H9 (cell line): ENCODE measurements around the gene CCDC149. TPM values are rescaled to one million over a fixed set of nuclear protein-coding genes. Genes with fewer than 3 reads are reported as not detected.

Experiments
- DNase-seq: peaks from one replicate; pipeline ENCODE4 v3.0.0-alpha.2; 2017
- H2AFZ ChIP-seq: one replicate; pipeline ENCODE4 v1.6.1; 2013; ENCODE audit warnings: mild to moderate bottlenecking, low read length, control low read depth, moderate library complexity
- H2AK5ac ChIP-seq: 2 replicates; pipeline ENCODE4 v1.6.1; 2013; ENCODE audit warnings: low read length, control low read depth, mixed read lengths; ENCODE audit not compliant: insufficient read length
- H2BK120ac ChIP-seq: one replicate; pipeline ENCODE4 v1.6.1; 2013; ENCODE audit warnings: low read depth, mild to moderate bottlenecking, low read length, control low read depth, inconsistent platforms; ENCODE audit not compliant: poor library complexity, severe bottlenecking
- H2BK12ac ChIP-seq: 2 replicates; pipeline ENCODE4 v1.6.1; 2013; ENCODE audit warnings: low read length, control low read depth, mixed read lengths, low read depth; ENCODE audit not compliant: insufficient read length
- H2BK15ac ChIP-seq: 2 replicates; pipeline ENCODE4 v1.6.1; 2013; ENCODE audit warnings: low read depth, low read length, control low read depth
- H2BK20ac ChIP-seq: one replicate; pipeline ENCODE4 v1.6.1; 2013; ENCODE audit warnings: low read depth, mild to moderate bottlenecking, low read length, control low read depth, inconsistent platforms; ENCODE audit not compliant: poor library complexity, severe bottlenecking
- H2BK5ac ChIP-seq: 2 replicates; pipeline ENCODE4 v1.6.1; 2013; ENCODE audit warnings: low read length, control low read depth, mixed read lengths; ENCODE audit not compliant: insufficient read length
- H3K14ac ChIP-seq: 2 replicates; pipeline ENCODE4 v1.6.1; 2013; ENCODE audit warnings: low read length, control low read depth; ENCODE audit not compliant: insufficient read depth
- H3K18ac ChIP-seq: 2 replicates; pipeline ENCODE4 v1.6.1; 2013; ENCODE audit warnings: low read depth, mild to moderate bottlenecking, mixed read lengths, low read length, control low read depth; ENCODE audit not compliant: insufficient read length
- H3K23ac ChIP-seq: 2 replicates; pipeline ENCODE4 v1.6.1; 2013; ENCODE audit warnings: low read length, control low read depth, mixed read lengths, low read depth; ENCODE audit not compliant: insufficient read length
- H3K23me2 ChIP-seq: 2 replicates; pipeline ENCODE4 v1.6.1; 2013; ENCODE audit warnings: low read depth, mild to moderate bottlenecking, mixed read lengths, low read length, control low read depth; ENCODE audit not compliant: insufficient read length, poor library complexity, severe bottlenecking
- H3K27ac ChIP-seq: 2 replicates; pipeline ENCODE4 v1.5.1; 2013; ENCODE audit warnings: low read length, control low read depth, mixed read lengths, low read depth; ENCODE audit not compliant: insufficient read length
- H3K27me3 ChIP-seq: 2 replicates; pipeline ENCODE4 v1.6.1; 2013; ENCODE audit warnings: low read length, control low read depth, inconsistent platforms; ENCODE audit not compliant: insufficient read depth
- H3K4ac ChIP-seq: 2 replicates; pipeline ENCODE4 v1.6.1; 2013; ENCODE audit warnings: low read depth, mild to moderate bottlenecking, control low read depth, inconsistent platforms, low read length, moderate library complexity
- H3K4me1 ChIP-seq: 2 replicates; pipeline ENCODE4 v1.6.1; 2013; ENCODE audit warnings: low read length, control low read depth, inconsistent platforms; ENCODE audit not compliant: insufficient read depth
- H3K4me2 ChIP-seq: 2 replicates; pipeline ENCODE4 v1.6.1; 2013; ENCODE audit warnings: low read length, control low read depth, mixed read lengths; ENCODE audit not compliant: insufficient read length, insufficient read depth
- H3K56ac ChIP-seq: 2 replicates; pipeline ENCODE4 v1.6.1; 2013; ENCODE audit warnings: low read depth, mild to moderate bottlenecking, mixed read lengths, low read length, control low read depth; ENCODE audit not compliant: insufficient read length
- H3K79me1 ChIP-seq: 2 replicates; pipeline ENCODE4 v1.6.1; 2013; ENCODE audit warnings: low read depth, mild to moderate bottlenecking, moderate library complexity, low read length, control low read depth, inconsistent platforms; ENCODE audit not compliant: insufficient read depth, poor library complexity, severe bottlenecking
- H3K79me2 ChIP-seq: 2 replicates; pipeline ENCODE4 v1.6.1; 2013; ENCODE audit warnings: low read length, control low read depth, inconsistent platforms; ENCODE audit not compliant: insufficient read depth
- H3K9ac ChIP-seq: 2 replicates; pipeline ENCODE4 v1.6.1; 2013; ENCODE audit warnings: low read length, control low read depth, mixed read lengths; ENCODE audit not compliant: insufficient read length; ENCODE audit errors: extremely low read depth
- H3K9me3 ChIP-seq: one replicate; pipeline ENCODE4 v1.6.1; 2013; ENCODE audit warnings: low read depth, low read length, inconsistent platforms; ENCODE audit not compliant: control insufficient read depth
- H3T11ph ChIP-seq: one replicate; pipeline ENCODE4 v1.6.1; 2013; ENCODE audit warnings: mild to moderate bottlenecking, low read length, control low read depth, inconsistent platforms
- H4K20me1 ChIP-seq: one replicate; pipeline ENCODE4 v1.6.1; 2013; ENCODE audit not compliant: control insufficient read depth, insufficient read length, insufficient read depth
- H4K5ac ChIP-seq: 2 replicates; pipeline ENCODE4 v1.6.1; 2013; ENCODE audit warnings: low read depth, mild to moderate bottlenecking, mixed read lengths, low read length, control low read depth; ENCODE audit not compliant: insufficient read length
- H4K8ac ChIP-seq: replicated peaks from 2 replicates; pipeline ENCODE4 v1.6.1; 2013; ENCODE audit warnings: low read length, control low read depth, mixed read lengths, low read depth; ENCODE audit not compliant: insufficient read length
- H4K91ac ChIP-seq: 2 replicates; pipeline ENCODE4 v1.6.1; 2013; ENCODE audit warnings: low read depth, mild to moderate bottlenecking, moderate library complexity, mixed read lengths, low read length, control low read depth; ENCODE audit not compliant: insufficient read length
- H3K27ac Mint-ChIP-seq, 3 experiments: 2 replicates in 2 of 3; 3 replicates in 1 of 3; pipeline ENCODE4 v1.8.0; 2020 to 2021; ENCODE audit warnings: mixed read lengths in 3 of 3, mild to moderate bottlenecking in 1 of 3, moderate library complexity in 1 of 3
- H3K27me3 Mint-ChIP-seq: 2 replicates; pipeline ENCODE4 v1.8.0; 2021; ENCODE audit warnings: low read depth, mild to moderate bottlenecking, moderate library complexity, mixed read lengths
- H3K36me3 Mint-ChIP-seq, 3 experiments: 2 replicates in 2 of 3; 3 replicates in 1 of 3; pipeline ENCODE4 v1.8.0; 2020 to 2021; ENCODE audit warnings: low read depth in 3 of 3, mixed read lengths in 3 of 3; ENCODE audit not compliant: insufficient read depth in 1 of 3
- H3K4me1 Mint-ChIP-seq, 2 experiments: 2 replicates each; pipeline ENCODE4 v1.8.0; 2020; ENCODE audit warnings: mixed read lengths in 2 of 2
- H3K4me3 Mint-ChIP-seq, 2 experiments: 2 replicates in 1 of 2; 3 replicates in 1 of 2; pipeline ENCODE4 v1.8.0; 2020 to 2021; ENCODE audit warnings: mild to moderate bottlenecking in 2 of 2, mixed read lengths in 2 of 2, moderate library complexity in 1 of 2
- H3K9me3 Mint-ChIP-seq, 2 experiments: 2 replicates in 1 of 2; 3 replicates in 1 of 2; pipeline ENCODE4 v1.8.0; 2020; ENCODE audit warnings: mild to moderate bottlenecking in 2 of 2, mixed read lengths in 2 of 2, moderate library complexity in 1 of 2
- CTCF ChIP-seq: fragments of 200-600 bp; sonication (generic); conservative IDR thresholded peaks from 3 replicates; pipeline ENCODE4 v1.8.0; 2021; ENCODE audit warnings: antibody characterized with exemption, mild to moderate bottlenecking
- WGBS: extraction: QIAGEN DNeasy Blood & Tissue Kit; methylation state at CpG from one replicate; pipeline ENCODE4 v1.1.7; 2013; ENCODE audit warnings: missing lambda C conversion rate, low lambda C conversion rate, mixed read lengths; ENCODE audit not compliant: insufficient read length; ENCODE audit errors: extremely low coverage; 5-methylcytosine and 5-hydroxymethylcytosine counted together
- total RNA-seq: library from RNA; stranded (reverse); gene quantifications from 2 replicates; pipeline ENCODE4 v1.2.1, GENCODE V29; 2021

Gene CCDC149
- total RNA-seq, 1 experiment from 2014 or later: 4.5 TPM

GRCh38 chr4:24862073-24862751, 50.6 kb downstream of the CCDC149 start:
- Histone ChIP-seq H4K20me1 (no peaks in the 10 kb centered on the region), H3K23ac (no peak overlapping the region), H2BK20ac (no peak overlapping the region), H3K56ac (no peak overlapping the region), H3K79me1 (no peaks in the 10 kb centered on the region), H3K4ac (no peak overlapping the region), H3K14ac (no peak overlapping the region), H3K27ac (no peak overlapping the region), H3K4me2 (no peak overlapping the region), H2BK120ac (no peak overlapping the region), H3K18ac (no peak overlapping the region), H4K91ac (no peak overlapping the region), H3K27me3 (no peaks in the 10 kb centered on the region), H2BK12ac (no peak overlapping the region), H3K9me3 (no peaks in the 10 kb centered on the region), H4K5ac (no peak overlapping the region), H4K8ac (no peak overlapping the region), H3K79me2 (0 out of 2 replicates have a peak, but pooled peaks cover 2% of the 10 kb centered on the region), H3K9ac (no peak overlapping the region), H3K4me1 (no peaks in the 10 kb centered on the region; the same call in 1 of the 2 replicates), H3K23me2 (no peaks in the 10 kb centered on the region), H2BK5ac (no peak overlapping the region), H2AFZ (no peak overlapping the region), H2AK5ac (no peak overlapping the region), H3T11ph (no peak overlapping the region), H2BK15ac (no peak overlapping the region)
- no peak overlapping the region for H3K27ac Mint-ChIP-seq
- no peak for DNase-seq
- H3K36me3 Mint-ChIP-seq: peaks cover 25 to 44% (median 30%) of the 10 kb centered on the region in 3 experiments
- peaks cover 10% of the 10 kb centered on the region in 2 experiments for H3K4me1 Mint-ChIP-seq
- no peak overlapping the region for H3K4me3 Mint-ChIP-seq
- H3K9me3 Mint-ChIP-seq: peaks cover 27 to 36% of the 10 kb centered on the region in 2 experiments
- no CpG with 5 or more reads among the region's 8 CpGs for WGBS
- TF ChIP-seq CTCF: no peak
- H3K27me3 Mint-ChIP-seq: peaks cover 4% of the 10 kb centered on the region; the same call in 1 of the 2 replicates
